IPS-18c (cell line): ENCODE measurements around the gene BBC3.

Source experiments
- H3K4me3 ChIP-seq: 2 replicates; pipeline ENCODE4 v1.7.0; 2013; ENCODE audit warnings: low read depth, mild to moderate bottlenecking, low read length, moderate library complexity; ENCODE audit not compliant: insufficient read depth
- H3K9me3 ChIP-seq: one replicate; pipeline ENCODE4 v1.6.1; 2013; ENCODE audit warnings: mild to moderate bottlenecking, low read length, moderate library complexity; ENCODE audit not compliant: control insufficient read depth, insufficient read depth

BBC3 gene

GRCh38 chr19:47183601-47184000 is 47.4 kb downstream of the BBC3 start:
- Histone ChIP-seq H3K4me3 (no peak overlapping the region), H3K9me3 (no peaks in the 10 kb centered on the region)

- no peak overlapping the region for H3K4me3 ChIP-seq
- no peaks in the 10 kb centered on the region for H3K9me3 ChIP-seq
These were observed 51.2 kb downstream of the BBC3 start for GRCh38 chr19:47179653-47180310.

- Histone ChIP-seq H3K4me3 (no peak overlapping the region), H3K9me3 (no peaks in the 10 kb centered on the region)
These were observed 54.3 kb downstream of the BBC3 start for GRCh38 chr19:47176627-47177090.

- no peaks in the 10 kb centered on the region for H3K9me3 ChIP-seq
- no peak overlapping the region for H3K4me3 ChIP-seq
These were observed 54.9 kb downstream of the BBC3 start for GRCh38 chr19:47176071-47176626.

GRCh38 chr19:47172666-47173455 is 58.1 kb downstream of the BBC3 start:
- H3K9me3 ChIP-seq = no peaks in the 10 kb centered on the region
- no peak overlapping the region for H3K4me3 ChIP-seq
